Thoracic aorta (tissue), 2 donors: ENCODE results near the gene CRYBG2. TPM values are rescaled to one million over a fixed set of nuclear protein-coding genes. Genes with fewer than 3 reads are reported as not detected.
"Not testable (repeated sequence)": the region's sequence is repeated elsewhere in the genome, so short reads cannot be mapped to it uniquely, and the experiment has no call there.

Experiments used
- ATAC-seq: fragments of 150-250 bp; one replicate; pipeline ENCODE4 v1.8.0; 2017; ENCODE audit warnings: low read depth; ENCODE audit not compliant: insufficient number of reproducible peaks, low FRiP score
- DNase-seq: peaks from one replicate; pipeline ENCODE4 v3.0.0-alpha.2; 2020; ENCODE audit warnings: low spot score
- H3K27ac ChIP-seq, 2 donors: fragments of 200-600 bp; sonication (generic); 1 replicate in 1 of 2; 2 replicates in 1 of 2; pipeline ENCODE4 v1.5.1; 2016; ENCODE audit warnings: mild to moderate bottlenecking in 2 of 2, moderate library complexity in 2 of 2
- H3K27me3 ChIP-seq: fragments of 200-600 bp; sonication (generic); replicated peaks from 2 replicates; pipeline ENCODE4 v1.6.0; 2016; ENCODE audit warnings: mild to moderate bottlenecking; ENCODE audit not compliant: insufficient read depth
- H3K36me3 ChIP-seq: fragments of 200-600 bp; sonication (generic); one replicate; pipeline ENCODE4 v1.5.1; 2016
- H3K4me1 ChIP-seq, 2 donors: fragments of 200-600 bp; sonication (generic); 1 replicate in 1 of 2; 2 replicates in 1 of 2; pipeline versions ENCODE4 v1.5.1 to v1.6.0; 2016; ENCODE audit warnings: low read depth in 2 of 2, mild to moderate bottlenecking in 1 of 2; ENCODE audit not compliant: control insufficient read depth in 1 of 2
- H3K4me3 ChIP-seq: fragments of 200-600 bp; sonication (generic); 2 replicates; pipeline ENCODE4 v1.5.1; 2016; ENCODE audit warnings: mild to moderate bottlenecking
- H3K9me3 ChIP-seq: fragments of 200-600 bp; sonication (generic); 2 replicates; pipeline ENCODE4 v1.5.1; 2016
- CTCF ChIP-seq: fragments of 200-600 bp; sonication (generic); IDR thresholded peaks from one replicate; pipeline ENCODE4 v1.5.1; 2019; ENCODE audit warnings: antibody characterized with exemption
- total RNA-seq, 2 donors: library from RNA; depleted of rRNA; stranded (reverse); fragments of >200 nt; gene quantifications; one replicate each; pipeline versions ENCODE4 v1.1.0 to v1.2.3, GENCODE V29; 2016

Gene CRYBG2
- total RNA-seq, 2 donors from 2014 or later: not detected

GRCh38 chr1:26384076-26384475 lies 30.1 kb upstream of the CRYBG2 start:
- Histone ChIP-seq H3K36me3 (no peaks in the 10 kb centered on the region), H3K4me1 (no peaks in the 10 kb centered on the region), H3K9me3 (no peaks in the 10 kb centered on the region), H3K27ac (no peak overlapping the region), H3K4me3 (no peak overlapping the region), H3K27me3 (no peaks in the 10 kb centered on the region)
- ATAC-seq (no peak), DNase-seq (no peak)
- TF ChIP-seq CTCF: no peak

GRCh38 chr1:26378879-26379251 lies 24.9 kb upstream of the CRYBG2 start:
- no peak overlapping the region for H3K27ac ChIP-seq
- H3K4me1 ChIP-seq: peaks cover 0 to 9% of the 10 kb centered on the region in 2 donors
- no peaks in the 10 kb centered on the region for H3K27me3 ChIP-seq
- no peak overlapping the region for H3K4me3 ChIP-seq
- DNase-seq (no peak), ATAC-seq (no peak)
- no peaks in the 10 kb centered on the region for H3K9me3 ChIP-seq
- no peak for TF ChIP-seq CTCF
- no peaks in the 10 kb centered on the region for H3K36me3 ChIP-seq

GRCh38 chr1:26378088-26378878 lies 24.4 kb upstream of the CRYBG2 start:
- no peak overlapping the region for H3K27ac ChIP-seq
- no peak for DNase-seq
- no peaks in the 10 kb centered on the region for H3K27me3 ChIP-seq

GRCh38 chr1:26376050-26376449 lies 22.1 kb upstream of the CRYBG2 start:
- DNase-seq: no peak
- no peak overlapping the region for H3K27ac ChIP-seq
- no peaks in the 10 kb centered on the region for H3K9me3 ChIP-seq
- no peak for ATAC-seq
- H3K4me3 ChIP-seq: no peak overlapping the region
- no peak for TF ChIP-seq CTCF
- H3K36me3 ChIP-seq: no peaks in the 10 kb centered on the region
- H3K4me1 ChIP-seq: peaks cover 0 to 9% of the 10 kb centered on the region in 2 donors
- no peaks in the 10 kb centered on the region for H3K27me3 ChIP-seq

More at GRCh38 chr1:26378088-26378878, 24.4 kb upstream of the CRYBG2 start:
- peaks cover 0 to 9% of the 10 kb centered on the region in 2 donors for H3K4me1 ChIP-seq
- no peak overlapping the region for H3K4me3 ChIP-seq
- TF ChIP-seq CTCF: no peak
- no peaks in the 10 kb centered on the region for H3K36me3 ChIP-seq
- ATAC-seq: no peak
- H3K9me3 ChIP-seq: no peaks in the 10 kb centered on the region

- DNase-seq (no peak), ATAC-seq (no peak)
- no peaks in the 10 kb centered on the region for H3K27me3 ChIP-seq
- TF ChIP-seq CTCF: no peak
- no peaks in the 10 kb centered on the region for H3K9me3 ChIP-seq
- H3K27ac ChIP-seq: no peak overlapping the region
- H3K36me3 ChIP-seq: no peaks in the 10 kb centered on the region
- H3K4me1 ChIP-seq: peaks cover 0 to 9% of the 10 kb centered on the region in 2 donors
- no peak overlapping the region for H3K4me3 ChIP-seq
Measured at GRCh38 chr1:26375081-26375480, 21.2 kb upstream of the CRYBG2 start.

GRCh38 chr1:26374361-26374760 lies 20.4 kb upstream of the CRYBG2 start:
- H3K4me3 ChIP-seq, ATAC-seq, H3K9me3 ChIP-seq, H3K27ac ChIP-seq, H3K27me3 ChIP-seq, H3K36me3 ChIP-seq, H3K4me1 ChIP-seq, DNase-seq: not testable (repeated sequence)
